CD4-positive, alpha-beta T cell treated with Interleukin-4 for 4 hours (primary cell): ENCODE data around the gene EVA1B.

Experiments
- DNase-seq: peaks from one replicate; pipeline ENCODE4 v3.0.0-alpha.2; 2020

The EVA1B gene

GRCh38 chr1:36307601-36308330, 15.7 kb downstream of the EVA1B start:
- DNase-seq, result no peak

- peak; percentile 90 for DNase-seq
Observed at GRCh38 chr1:36306902-36307456, 16.5 kb downstream of the EVA1B start.

DNA sequence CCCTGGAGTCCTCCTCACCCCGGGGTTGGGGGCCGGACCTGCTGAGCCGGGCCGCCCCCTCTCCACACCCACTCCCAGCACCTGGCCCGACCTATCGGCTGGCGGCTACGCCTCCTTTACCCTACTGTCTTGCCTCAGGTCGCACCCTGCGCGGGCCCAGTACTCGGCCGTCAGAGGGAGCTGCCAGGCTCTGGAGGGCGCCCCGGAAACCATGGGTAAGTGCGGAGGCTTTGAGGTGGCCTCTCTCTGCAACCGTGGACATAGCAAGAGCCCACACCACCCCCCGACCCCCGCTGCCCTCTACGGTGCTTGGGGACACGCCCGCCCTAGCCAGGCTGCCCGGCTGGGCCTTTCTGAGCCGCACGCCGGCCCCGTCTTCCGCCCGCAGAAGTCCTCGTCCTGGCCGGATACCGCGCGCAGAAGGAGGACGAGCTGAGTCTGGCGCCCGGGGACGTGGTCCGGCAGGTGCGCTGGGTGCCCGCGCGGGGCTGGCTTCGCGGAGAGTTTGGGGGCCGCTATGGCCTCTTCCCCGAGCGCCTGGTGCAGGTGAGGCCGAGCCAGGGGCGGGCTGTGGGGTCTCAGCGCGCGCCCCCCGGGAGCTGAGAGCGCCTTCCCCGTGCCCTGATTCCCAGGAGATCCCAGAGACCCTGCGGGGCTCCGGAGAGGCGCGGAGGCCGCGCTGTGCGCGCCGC, 17.1 kb downstream of the EVA1B start, which contains the start of gene SH3D21:
Gene SH3D21 (plus strand): TSS at position 159 of the 692 bp plus-strand sequence. CDS start 53 bp downstream, at position 212.
- DNase-seq, result peak; percentile 42

- DNase-seq, result no peak
Observed at GRCh38 chr1:36305915-36306209, 17.6 kb downstream of the EVA1B start.

GRCh38 chr1:36304970-36305914, 18.2 kb downstream of the EVA1B start:
- DNase-seq, result no peak

GRCh38 chr1:36304521-36304920, 18.9 kb downstream of the EVA1B start:
- no peak for DNase-seq

GRCh38 chr1:36303650-36304360, 19.6 kb downstream of the EVA1B start:
- DNase-seq, result no peak

GRCh38 chr1:36303244-36303643, 20.2 kb downstream of the EVA1B start:
- DNase-seq, result no peak

DNA sequence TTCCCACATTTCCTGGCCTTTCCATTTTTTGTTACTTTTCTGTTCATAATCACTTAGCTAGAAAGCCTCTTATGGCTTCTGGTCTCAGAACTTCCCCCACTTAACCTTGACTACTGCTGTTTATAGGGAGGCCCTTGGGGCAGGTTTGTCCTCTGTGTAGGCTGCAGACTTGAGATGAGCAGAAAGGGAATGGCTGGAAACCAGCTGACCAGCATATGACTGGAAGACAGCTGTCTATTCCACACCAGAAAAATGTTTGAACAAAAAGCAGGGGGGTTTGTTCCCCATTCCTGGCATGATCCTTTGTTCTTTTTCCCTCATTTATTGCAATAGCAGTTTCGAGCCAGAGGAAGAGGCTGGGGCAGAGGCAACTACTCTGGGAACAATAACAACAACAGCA, 22.2 kb downstream of the EVA1B start:
- no peak for DNase-seq

DNA sequence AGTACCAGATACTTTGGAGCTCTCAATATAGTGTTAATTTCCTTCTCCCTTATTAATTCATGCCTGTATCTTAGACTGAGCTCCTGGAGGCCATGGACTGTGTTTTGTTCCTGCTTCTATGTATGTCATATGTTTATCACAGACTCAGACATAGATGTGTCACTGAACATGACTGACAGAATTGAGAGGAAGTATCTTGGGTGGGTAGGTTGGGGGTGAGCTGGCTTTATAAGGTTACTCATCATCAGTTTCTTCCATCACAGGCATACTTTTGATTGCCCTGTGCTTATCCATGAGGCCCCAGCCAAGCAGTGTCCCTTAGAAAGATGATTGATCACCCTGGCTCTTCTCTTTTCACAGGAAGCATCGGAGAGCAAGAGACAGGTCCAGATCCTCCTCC, 22.9 kb downstream of the EVA1B start:
- no peak for DNase-seq

- DNase-seq, result no peak
Observed at GRCh38 chr1:36298640-36299039, 24.8 kb downstream of the EVA1B start.

DNA sequence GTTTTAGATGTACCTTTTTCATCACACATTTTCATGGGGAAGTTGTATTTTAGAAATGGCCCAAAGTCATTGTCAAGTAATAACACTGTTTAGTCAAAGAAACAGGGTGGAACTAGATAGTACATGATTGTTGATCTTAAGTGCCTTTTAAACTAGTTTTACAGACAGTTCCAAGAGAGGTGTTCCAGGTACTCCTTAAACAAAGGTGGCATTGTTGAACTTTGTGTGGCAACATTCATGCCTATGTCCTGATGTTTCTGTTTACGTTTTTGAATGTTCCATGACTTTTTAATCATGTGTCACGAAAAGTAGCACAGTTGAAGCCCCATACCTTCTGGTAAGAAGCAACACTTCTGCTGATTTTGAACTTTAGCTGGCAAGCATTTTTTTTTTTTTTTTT, 26.4 kb downstream of the EVA1B start:
- DNase-seq, result no peak

- no peak for DNase-seq
Observed at GRCh38 chr1:36295390-36295789, 28.1 kb downstream of the EVA1B start.

DNA sequence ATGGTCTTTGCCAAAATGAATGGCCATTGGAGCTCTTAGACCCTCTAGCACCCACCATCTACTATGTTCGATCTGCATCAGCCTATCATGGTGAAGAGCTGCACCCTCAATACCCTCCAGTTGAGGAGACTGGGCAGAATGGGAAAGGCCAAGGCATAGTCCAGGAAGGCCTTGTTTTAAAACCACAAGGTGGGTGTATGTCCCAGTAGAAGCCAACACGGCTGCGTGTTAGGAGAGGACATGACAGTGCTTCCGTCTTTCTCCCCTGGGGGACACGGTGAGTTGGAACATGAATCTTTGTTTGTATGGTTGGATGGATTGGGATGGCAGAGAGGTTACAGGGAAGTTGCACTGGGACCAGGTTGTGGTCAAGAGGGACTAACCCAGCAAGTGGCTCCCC, 35.9 kb downstream of the EVA1B start:
- no peak for DNase-seq

DNA sequence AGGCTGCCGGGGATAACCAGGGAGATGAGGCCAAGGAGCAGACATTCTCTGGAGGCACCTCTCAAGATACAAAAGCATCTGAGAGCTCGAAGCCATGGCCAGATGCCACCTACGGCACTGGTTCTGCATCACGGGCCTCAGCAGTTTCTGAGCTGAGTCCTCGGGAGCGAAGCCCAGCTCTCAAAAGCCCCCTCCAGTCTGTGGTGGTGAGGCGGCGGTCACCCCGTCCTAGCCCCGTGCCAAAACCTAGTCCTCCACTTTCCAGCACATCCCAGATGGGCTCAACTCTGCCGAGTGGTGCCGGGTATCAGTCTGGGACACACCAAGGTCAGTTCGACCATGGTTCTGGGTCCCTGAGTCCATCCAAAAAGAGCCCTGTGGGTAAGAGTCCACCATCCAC, 36.6 kb downstream of the EVA1B start:
- no peak for DNase-seq

GRCh38 chr1:36285443-36286101, 37.9 kb downstream of the EVA1B start:
- DNase-seq, result peak; percentile 77

GRCh38 chr1:36284517-36284916, 38.9 kb downstream of the EVA1B start:
- no peak for DNase-seq

DNA sequence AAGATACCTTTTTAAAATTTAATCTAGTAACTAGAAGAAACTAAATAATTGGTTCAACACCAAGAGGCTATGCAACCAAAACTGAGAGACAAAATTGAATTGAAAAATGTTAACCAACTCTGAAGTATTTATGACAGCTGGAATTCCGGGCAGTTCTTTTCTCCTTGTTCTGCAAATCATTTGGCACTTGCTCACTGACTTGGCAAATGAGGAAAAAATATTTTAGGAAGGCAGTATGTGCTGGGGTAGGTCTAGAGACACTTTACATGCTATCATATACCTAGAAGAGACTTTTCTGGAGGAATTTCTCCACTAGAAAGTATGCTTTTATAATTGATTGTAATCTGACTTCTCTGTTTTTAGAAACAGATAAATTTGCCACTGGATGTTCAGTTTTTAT, 39.4 kb downstream of the EVA1B start:
- DNase-seq, result no peak

GRCh38 chr1:36279789-36280296, 43.6 kb downstream of the EVA1B start:
- DNase-seq, result no peak

GRCh38 chr1:36279110-36279788, 44.2 kb downstream of the EVA1B start:
- no peak for DNase-seq

DNA sequence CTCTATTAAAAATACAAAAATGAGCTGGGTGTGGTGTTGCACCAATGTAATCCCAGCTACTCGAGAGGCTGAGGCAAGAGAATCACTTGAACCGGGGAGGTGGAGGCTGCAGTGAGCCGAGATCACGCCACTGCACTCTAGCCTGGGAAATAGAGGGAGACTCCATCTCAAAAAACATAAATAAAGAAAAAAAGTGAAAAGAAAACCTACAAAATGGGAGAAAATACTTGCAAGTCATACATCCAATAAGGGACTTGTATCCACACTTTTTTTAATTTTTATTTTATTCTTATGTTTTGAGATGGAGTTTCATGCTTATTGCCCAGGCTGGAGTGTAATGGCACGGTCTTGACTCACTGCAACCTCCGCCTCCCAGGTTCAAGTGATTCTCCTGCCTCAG, 46.8 kb downstream of the EVA1B start:
- no peak for DNase-seq
